GM21737 (cell line): ENCODE results near the gene GEMIN4.
"Not testable (repeated sequence)": the region's sequence is repeated elsewhere in the genome, so short reads cannot be mapped to it uniquely, and the experiment has no call there.

ENCODE experiments used
- ATAC-seq: cut with Tn5 transposase; IDR thresholded peaks from one replicate; pipeline ENCODE4 v1.9.1; 2021; ENCODE audit warnings: mild to moderate bottlenecking, moderate library complexity; ENCODE audit not compliant: unreplicated experiment

The GEMIN4 gene

DNA sequence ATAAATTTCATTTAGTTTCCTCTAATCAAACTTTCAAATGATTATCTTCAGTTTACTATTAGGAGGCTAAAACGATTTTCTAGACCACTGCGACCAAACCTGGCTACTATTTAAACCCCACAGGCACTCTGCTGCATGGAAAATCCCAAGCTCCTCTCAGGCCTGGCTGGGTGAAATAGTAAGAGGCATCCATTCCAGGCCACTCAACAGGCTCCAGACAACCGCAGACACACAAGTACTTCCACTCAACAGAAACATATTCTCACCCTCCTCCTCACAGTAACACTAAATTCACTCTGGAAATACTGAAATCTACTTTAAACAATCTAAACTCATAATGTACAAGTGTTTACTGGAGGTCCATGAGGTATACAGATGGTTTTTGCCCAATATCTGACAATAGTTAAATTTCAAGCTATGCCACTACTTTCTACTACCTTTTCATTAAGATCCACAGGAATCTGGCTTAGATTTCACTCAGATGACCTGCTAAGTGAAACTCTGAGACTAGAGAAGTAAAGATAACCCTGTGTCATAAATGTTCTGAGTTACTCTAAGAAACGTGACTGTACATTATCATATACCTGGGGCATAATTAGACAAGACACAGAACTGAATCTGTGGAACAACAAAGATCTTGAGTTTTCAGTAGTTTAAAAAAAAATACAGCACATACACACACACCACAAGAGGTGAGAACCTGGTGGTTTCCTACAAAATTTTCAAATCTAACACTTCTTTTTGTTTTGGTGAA, 47.8 kb downstream of the GEMIN4 start:
- no peak for ATAC-seq

DNA sequence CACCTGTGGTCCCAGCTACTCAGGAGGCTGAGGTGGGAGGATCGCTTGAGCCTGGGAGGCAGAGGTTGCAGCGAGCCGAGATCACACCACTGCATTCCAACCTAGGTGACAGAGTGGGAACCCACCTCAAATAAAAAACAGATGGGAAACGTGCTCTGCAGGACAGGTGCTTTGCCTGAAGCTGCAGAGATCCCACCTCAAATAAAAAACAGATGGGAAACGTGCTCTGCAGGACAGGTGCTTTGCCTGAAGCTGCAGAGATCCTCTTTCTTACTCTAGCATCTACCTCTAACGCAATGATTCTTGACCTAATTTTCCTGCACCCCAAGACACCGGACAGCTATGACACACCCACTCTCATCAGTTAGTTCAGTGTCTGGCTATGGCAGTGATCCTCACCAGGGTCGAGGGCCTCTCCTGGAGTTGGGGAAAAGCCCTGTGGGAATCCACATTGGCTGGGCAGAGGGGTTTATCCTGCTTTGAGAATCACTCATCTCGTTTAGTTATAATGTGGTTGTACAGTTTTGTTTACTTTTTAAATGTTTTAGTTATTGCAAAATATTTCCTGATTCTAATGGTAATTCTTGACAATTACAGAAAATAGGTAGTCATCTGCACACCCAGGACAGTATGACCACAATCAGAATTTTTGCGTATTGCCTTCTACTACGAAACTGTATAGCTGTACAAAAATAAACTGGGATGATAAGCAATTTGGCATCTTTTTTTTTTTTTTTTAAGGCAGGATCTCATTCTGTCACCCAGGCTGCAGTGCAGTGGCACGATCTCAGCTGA, 48.8 kb downstream of the GEMIN4 start:
- ATAC-seq = no peak

- ATAC-seq = no peak
These were observed 51.5 kb downstream of the GEMIN4 start for GRCh38 chr17:700504-701094.

DNA sequence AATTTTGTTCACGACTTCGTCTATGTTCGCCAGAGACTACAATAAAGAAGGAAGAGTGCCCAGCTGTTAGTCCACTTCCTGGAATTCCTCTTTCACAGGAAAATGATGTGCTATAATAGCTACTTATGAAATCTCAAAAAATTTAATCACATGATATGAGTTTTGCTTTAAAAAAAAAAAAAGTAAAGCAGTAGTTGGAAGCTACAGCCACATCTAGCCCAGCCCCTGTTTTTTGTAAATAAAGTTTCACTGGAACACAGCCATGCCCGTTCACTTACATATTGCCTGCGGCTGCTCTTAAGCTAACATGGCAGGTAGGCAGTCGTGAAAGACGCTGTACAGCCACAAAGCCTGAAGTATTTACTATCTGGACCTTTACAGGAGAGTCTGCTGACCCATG, 52.7 kb downstream of the GEMIN4 start:
- ATAC-seq = no peak

DNA sequence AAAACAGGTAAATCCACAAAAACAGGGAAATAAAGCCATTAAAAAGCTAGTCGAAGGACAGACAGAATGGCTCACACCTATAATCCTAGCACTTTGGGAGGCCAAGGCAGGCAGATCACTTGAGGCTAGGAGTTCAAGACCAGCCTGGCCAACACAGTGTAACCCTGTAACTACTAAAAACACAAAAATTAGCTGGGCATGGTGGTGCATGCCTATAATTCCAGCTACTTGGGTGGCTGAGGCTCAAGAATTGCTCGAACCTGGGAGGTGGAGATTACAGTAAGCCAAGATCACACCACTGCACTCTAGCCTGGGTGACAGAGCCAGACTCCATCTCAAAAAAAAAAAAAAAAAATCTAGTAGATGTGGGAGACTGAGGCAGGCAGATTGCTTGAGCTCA, 54.0 kb downstream of the GEMIN4 start:
- not testable (repeated sequence) for ATAC-seq

- no peak for ATAC-seq
These were observed 54.4 kb downstream of the GEMIN4 start for GRCh38 chr17:697682-698081.

DNA sequence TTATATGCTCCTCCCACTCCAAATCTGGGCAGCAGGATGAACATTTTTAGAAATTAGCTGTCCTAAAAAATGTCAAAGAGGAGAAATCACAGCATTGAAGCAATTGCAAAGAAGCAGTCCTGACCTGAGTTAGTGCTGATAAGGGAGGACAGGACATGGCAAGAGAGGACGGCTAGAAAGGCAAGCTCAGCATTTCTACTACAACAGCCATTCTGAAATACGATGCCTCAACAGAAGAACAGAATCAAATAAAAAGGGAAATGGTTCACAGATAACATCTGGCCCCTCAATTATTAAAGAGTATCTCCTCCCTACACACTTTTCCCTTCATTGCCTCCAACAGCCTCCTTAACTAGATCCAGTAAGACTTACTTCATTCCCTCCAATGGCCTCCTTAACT, 55.7 kb downstream of the GEMIN4 start:
- no peak for ATAC-seq
